H1 (cell line): ENCODE data around the gene CAMKK1. TPM values are rescaled to one million over a fixed set of nuclear protein-coding genes. Genes with fewer than 3 reads are reported as not detected.

Source experiments
- CTCF ChIA-PET: fragments of 300-600 bp; sonication (Branson Sonifier 250); formaldehyde crosslinking; loops from one replicate; lab custom pipeline; 2021; ENCODE audit not compliant: partially characterized antibody; lab: Charles Lee
- POLR2A ChIA-PET: fragments of 300-600 bp; sonication (Branson Sonifier 250); formaldehyde crosslinking; loops from one replicate; lab custom pipeline; 2021; ENCODE audit warnings: inconsistent platforms; ENCODE audit not compliant: partially characterized antibody; lab: Charles Lee
- DNase-seq, 2 experiments: peaks; one replicate each; pipeline versions ENCODE4 v3.0.0 to v3.0.0-alpha.2; 2010 to 2022; ENCODE audit warnings: low spot score in 2 of 2, low read depth in 1 of 2, mixed read lengths in 1 of 2
- FAIRE-seq: peaks from 2 replicates; lab custom pipeline; 2011; peaks lifted over from hg19 to GRCh38; lab: Jason Lieb, UNC
- H2AFZ ChIP-seq: 2 replicates; pipeline ENCODE4 v1.8.1; 2012; ENCODE audit warnings: low read length, inconsistent platforms
- H2AK5ac ChIP-seq: 2 replicates; pipeline ENCODE4 v1.6.1; 2013; ENCODE audit warnings: low read depth, low read length
- H2BK120ac ChIP-seq: replicated peaks from 2 replicates; pipeline ENCODE3; 2013; ENCODE audit warnings: low read depth, low read length, inconsistent platforms
- H2BK12ac ChIP-seq: 2 replicates; pipeline ENCODE4 v1.6.1; 2013; ENCODE audit warnings: low read depth, low read length
- H2BK15ac ChIP-seq: 2 replicates; pipeline ENCODE4 v1.6.1; 2013; ENCODE audit warnings: low read length
- H2BK20ac ChIP-seq: 2 replicates; pipeline ENCODE4 v1.6.1; 2013; ENCODE audit warnings: low read length
- H2BK5ac ChIP-seq: 2 replicates; pipeline ENCODE4 v1.6.1; 2013; ENCODE audit warnings: low read depth, low read length
- H3K14ac ChIP-seq: 2 replicates; pipeline ENCODE4 v1.6.1; 2013; ENCODE audit warnings: inconsistent platforms; ENCODE audit not compliant: insufficient read length
- H3K18ac ChIP-seq: 2 replicates; pipeline ENCODE4 v1.6.1; 2013; ENCODE audit warnings: low read length; ENCODE audit errors: extremely low read depth
- H3K23ac ChIP-seq: 2 replicates; pipeline ENCODE4 v1.6.1; 2013; ENCODE audit warnings: inconsistent platforms; ENCODE audit not compliant: insufficient read length
- H3K23me2 ChIP-seq: 2 replicates; pipeline ENCODE4 v1.6.1; 2013; ENCODE audit warnings: low read depth, low read length
- H3K27ac ChIP-seq: 2 replicates; pipeline ENCODE4 v1.6.1; 2011; ENCODE audit warnings: low read depth, low read length, inconsistent platforms
- H3K27me3 ChIP-seq, 4 experiments: replicated peaks in 1 of 4; 1 replicate in 1 of 4; 2 replicates in 3 of 4; pipeline versions ENCODE4 v1.6.1 to v1.8.1; 2011 to 2013; ENCODE audit warnings: low read length in 3 of 4, mild to moderate bottlenecking in 3 of 4, inconsistent platforms in 2 of 4, mixed read lengths in 2 of 4, moderate library complexity in 1 of 4; ENCODE audit not compliant: control insufficient read depth in 3 of 4, insufficient read depth in 3 of 4; ENCODE audit errors: extremely low read depth in 1 of 4
- H3K36me3 ChIP-seq, 4 experiments: 2 replicates each; pipeline versions ENCODE4 v1.6.1 to v1.8.1; 2011 to 2013; ENCODE audit warnings: mild to moderate bottlenecking in 4 of 4, low read length in 3 of 4, moderate library complexity in 2 of 4, control low read depth in 1 of 4, inconsistent platforms in 1 of 4; ENCODE audit not compliant: insufficient read depth in 4 of 4, control insufficient read depth in 2 of 4
- H3K4ac ChIP-seq: replicated peaks from 2 replicates; pipeline ENCODE3; 2013; ENCODE audit warnings: low read length, low read depth, mixed read lengths, inconsistent platforms; ENCODE audit not compliant: insufficient read length
- H3K4me1 ChIP-seq, 4 experiments: replicated peaks in 1 of 4; 1 replicate in 1 of 4; 2 replicates in 3 of 4; pipeline versions ENCODE4 v1.6.1 to v1.8.1; 2011 to 2013; ENCODE audit warnings: low read length in 3 of 4, inconsistent platforms in 2 of 4, mixed read lengths in 1 of 4; ENCODE audit not compliant: insufficient read depth in 4 of 4, control insufficient read depth in 3 of 4
- H3K4me2 ChIP-seq, 2 experiments: 2 replicates each; pipeline versions ENCODE4 v1.6.1 to v1.8.1; 2011 to 2013; ENCODE audit warnings: low read depth in 2 of 2, low read length in 2 of 2, control low read depth in 1 of 2, inconsistent platforms in 1 of 2, mild to moderate bottlenecking in 1 of 2; ENCODE audit not compliant: insufficient read depth in 1 of 2
- H3K4me3 ChIP-seq, 4 experiments: fragments of 200-600, 300-600 bp in 1 of 4; sonication (generic), shearing (Covaris generic), sonication (Bioruptor Twin) in 1 of 4; 2 replicates each; pipeline versions ENCODE4 v1.5.1 to v1.8.1; 2011 to 2016; ENCODE audit warnings: low read length in 4 of 4, low read depth in 3 of 4, control low read depth in 2 of 4, inconsistent platforms in 2 of 4, mild to moderate bottlenecking in 2 of 4, mixed read lengths in 1 of 4, moderate library complexity in 1 of 4; ENCODE audit not compliant: insufficient read depth in 2 of 4; ENCODE audit errors: extremely low read depth in 1 of 4
- H3K56ac ChIP-seq: replicated peaks from 2 replicates; pipeline ENCODE3; 2013; ENCODE audit warnings: low read depth, mild to moderate bottlenecking, mixed read lengths, low read length, inconsistent platforms; ENCODE audit not compliant: insufficient read length
- H3K79me1 ChIP-seq: 2 replicates; pipeline ENCODE4 v1.6.1; 2013; ENCODE audit warnings: low read depth, low read length, control low read depth
- H3K79me2 ChIP-seq, 2 experiments: 2 replicates each; pipeline versions ENCODE4 v1.6.1 to v1.8.1; 2012 to 2013; ENCODE audit warnings: low read length in 2 of 2, mild to moderate bottlenecking in 2 of 2, inconsistent platforms in 1 of 2; ENCODE audit not compliant: insufficient read depth in 2 of 2, control insufficient read depth in 1 of 2
- H3K9ac ChIP-seq, 4 experiments: replicated peaks in 1 of 4; 1 replicate in 1 of 4; 2 replicates in 3 of 4; pipeline versions ENCODE4 v1.6.1 to v1.8.1; 2011 to 2013; ENCODE audit warnings: low read depth in 3 of 4, low read length in 3 of 4, control low read depth in 2 of 4, mild to moderate bottlenecking in 2 of 4, moderate library complexity in 2 of 4, inconsistent platforms in 1 of 4; ENCODE audit errors: extremely low read depth in 1 of 4
- H3K9me3 ChIP-seq, 2 experiments: 2 replicates each; pipeline versions ENCODE4 v1.6.1 to v1.8.1; 2012 to 2013; ENCODE audit warnings: mild to moderate bottlenecking in 2 of 2, moderate library complexity in 2 of 2, control low read depth in 1 of 2, inconsistent platforms in 1 of 2, low read depth in 1 of 2, low read length in 1 of 2, mixed read lengths in 1 of 2; ENCODE audit not compliant: insufficient read depth in 2 of 2
- H4K20me1 ChIP-seq, 2 experiments: replicated peaks in 1 of 2; 2 replicates each; pipeline versions ENCODE3 to v1.8.1; 2011 to 2013; ENCODE audit warnings: inconsistent platforms in 2 of 2, low read length in 2 of 2, mild to moderate bottlenecking in 1 of 2; ENCODE audit not compliant: insufficient read depth in 2 of 2, control insufficient read depth in 1 of 2
- H4K5ac ChIP-seq: 2 replicates; pipeline ENCODE4 v1.6.1; 2013; ENCODE audit warnings: low read length, low read depth, mixed read lengths, inconsistent platforms; ENCODE audit not compliant: insufficient read length
- H4K8ac ChIP-seq: 2 replicates; pipeline ENCODE4 v1.8.0; 2013; ENCODE audit warnings: mild to moderate bottlenecking, moderate library complexity, low read length, inconsistent platforms; ENCODE audit not compliant: insufficient read depth; ENCODE audit errors: extremely low read depth
- H4K91ac ChIP-seq: replicated peaks from 2 replicates; pipeline ENCODE3; 2013; ENCODE audit warnings: low read length, mixed read lengths, inconsistent platforms; ENCODE audit not compliant: insufficient read length
- CTBP2 ChIP-seq: IDR thresholded peaks from 2 replicates; pipeline ENCODE4 v1.7.0; 2011; ENCODE audit warnings: borderline replicate concordance, mild to moderate bottlenecking, moderate library complexity, mixed read lengths, low read length; ENCODE audit not compliant: insufficient read depth, insufficient read length
- KDM4A ChIP-seq: IDR thresholded peaks from one replicate; pipeline ENCODE4 v1.7.1; 2012; ENCODE audit warnings: low read depth, mild to moderate bottlenecking, moderate library complexity, low read length, inconsistent platforms; ENCODE audit not compliant: severe bottlenecking
- POLR2AphosphoS5 ChIP-seq: IDR thresholded peaks from 2 replicates; pipeline ENCODE4 v1.6.1; 2011; ENCODE audit warnings: low read depth, low read length
- RAD21 ChIP-seq, 2 experiments: IDR thresholded peaks in 1 of 2; conservative IDR thresholded peaks in 1 of 2; 2 replicates each; pipeline ENCODE4 v1.6.1; 2011; ENCODE audit warnings: low read depth in 2 of 2, low read length in 2 of 2, improper control_type of control experiment in 1 of 2, inconsistent platforms in 1 of 2, mild to moderate bottlenecking in 1 of 2, moderate library complexity in 1 of 2
- SIN3A ChIP-seq, 2 experiments: IDR thresholded peaks in 1 of 2; conservative IDR thresholded peaks in 1 of 2; 2 replicates each; pipeline ENCODE4 v1.6.1; 2011 to 2012; ENCODE audit warnings: low read length in 2 of 2, improper control_type of control experiment in 1 of 2, low read depth in 1 of 2, mild to moderate bottlenecking in 1 of 2
- YY1 ChIP-seq: IDR thresholded peaks from 2 replicates; pipeline ENCODE4 v1.6.1; 2011; ENCODE audit warnings: low read depth, mild to moderate bottlenecking, low read length
- WGBS, 2 experiments: shearing (Covaris generic) in 1 of 2; methylation state at CpG; one replicate each; pipeline versions ENCODE4 v1.1.6 to v1.1.7; 2013 to 2015; ENCODE audit warnings: low lambda C conversion rate in 2 of 2, mixed read lengths in 2 of 2, inconsistent platforms in 1 of 2, low coverage in 1 of 2, missing lambda C conversion rate in 1 of 2; ENCODE audit not compliant: insufficient replicate concordance in 2 of 2, insufficient coverage in 1 of 2, insufficient read length in 1 of 2; ENCODE audit errors: extremely low coverage in 1 of 2, missing lambda C conversion rate in 1 of 2; 5-methylcytosine and 5-hydroxymethylcytosine counted together
- polyA plus RNA-seq, 7 experiments: library from polyadenylated mRNA; depleted of rRNA in 3 of 7; stranded (reverse) in 5 of 7; unstranded in 2 of 7; fragments of >200 nt in 5 of 7; fragments of 200-250 nt in 2 of 7; gene quantifications; 1 replicate in 5 of 7; 2 replicates in 1 of 7; 4 replicates in 1 of 7; pipeline versions ENCODE4 v1.2.1 to v1.2.3, GENCODE V29; 2011 to 2013; ENCODE audit warnings: missing spikeins in 2 of 7, mixed read lengths in 2 of 7
- total RNA-seq: library from RNA; stranded (reverse); fragmentation: NEBNext Ultra II Directional; extraction: Animal tissue kit (Norgen Biotek cat#: 25700); gene quantifications from 2 replicates; pipeline ENCODE4 v1.2.1, GENCODE V29; 2021
- TF ChIP-seq, protein P1 (sequence below): IDR thresholded peaks from 2 replicates; pipeline ENCODE4 v1.6.1; 2011; ENCODE audit warnings: low read depth, mild to moderate bottlenecking, low read length; ENCODE audit not compliant: insufficient read depth
- TF ChIP-seq, protein P2 (sequence below): IDR thresholded peaks from 2 replicates; pipeline ENCODE4 v1.6.1; 2011; ENCODE audit warnings: low read length, improper control_type of control experiment

CAMKK1 gene
- total and polyA plus RNA-seq, 2 of the 8 experiments (the other 6 are each of a cell fraction or from before 2014, with no cell fraction given): 7.1 to 7.6 TPM

- ChIA-PET CTCF (interaction anchor here (0.6 to 13.2 kb wide), 24 partner anchors 9 to 227 kb away, joined by 3 to 131 read pairs (median 4); partner anchors contain the start of gene NCBP3), POLR2A (interaction anchor here (0.9 to 1.2 kb wide), 5 partner anchors 9 to 67 kb away, joined by 3 to 4 read pairs (median 3); no protein-coding TSS in a partner anchor)
- H3K27ac ChIP-seq: no peak overlapping the region
- H3K27me3 ChIP-seq: no peaks in the 10 kb centered on the region
- H3K79me1 ChIP-seq: no peaks in the 10 kb centered on the region
- FAIRE-seq (no peak), DNase-seq (no peak)
- peak overlapping the region; percentile 61 for H4K91ac ChIP-seq
- no peak overlapping the region for H4K5ac ChIP-seq
- 91% methylated on average over 10 of the region's 11 CpGs; no CpG with 5 or more reads in 1 of the 2 experiments for WGBS, 2 experiments
- 0 out of 8 replicates have a peak, but pooled peaks cover 0 to 2% (median 0%) of the 10 kb centered on the region in 4 experiments for H3K36me3 ChIP-seq
- no peak overlapping the region for H3K56ac ChIP-seq
- H3K9me3 ChIP-seq: no peaks in the 10 kb centered on the region
- no peak overlapping the region for H3K4me3 ChIP-seq
- H3K23me2 ChIP-seq: peaks cover 5% of the 10 kb centered on the region; the same call in 1 of the 2 replicates
- H3K4me1 ChIP-seq: peaks cover 0 to 31% (median 25%) of the 10 kb centered on the region in 4 experiments; a peak in 6 of 7 replicates
- H3K9ac ChIP-seq: no peak overlapping the region
- peak overlapping the region in 1 of 2 experiments; percentile 11; a peak in 1 of 4 replicates for H3K4me2 ChIP-seq
- peak overlapping the region; percentile 77 for H2BK120ac ChIP-seq
- H3K18ac ChIP-seq: peak overlapping the region; percentile 87
- H2BK5ac ChIP-seq: peak overlapping the region; percentile 92
- no peak overlapping the region for H3K14ac ChIP-seq
- H2AK5ac ChIP-seq: no peak overlapping the region; the same call in 1 of the 2 replicates
- H3K23ac ChIP-seq: no peak overlapping the region
- peak overlapping the region; percentile 97; the same call in 1 of the 2 replicates for H2BK12ac ChIP-seq
- no peaks in the 10 kb centered on the region for H3K79me2 ChIP-seq
- H3K4ac ChIP-seq: peak overlapping the region; percentile 57
- H2BK20ac ChIP-seq: peak overlapping the region; percentile 77; the same call in 1 of the 2 replicates
- H2BK15ac ChIP-seq: peak overlapping the region; percentile 97; the same call in 1 of the 2 replicates
- H4K8ac ChIP-seq: peak overlapping the region; percentile 66; the same call in 1 of the 2 replicates
- peak overlapping the region; percentile 49 for H2AFZ ChIP-seq
- no peaks in the 10 kb centered on the region for H4K20me1 ChIP-seq
- TF ChIP-seq, protein P1, sequence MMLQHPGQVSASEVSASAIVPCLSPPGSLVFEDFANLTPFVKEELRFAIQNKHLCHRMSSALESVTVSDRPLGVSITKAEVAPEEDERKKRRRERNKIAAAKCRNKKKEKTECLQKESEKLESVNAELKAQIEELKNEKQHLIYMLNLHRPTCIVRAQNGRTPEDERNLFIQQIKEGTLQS: no peak
- 0 out of 4 replicates have a peak, but pooled peaks of 1 of the 2 experiments have one; percentile 31 for TF ChIP-seq SIN3A (conservative IDR thresholded peaks at IDR 0.05 in 1 of 2, IDR thresholded peaks at IDR 0.05 in 1 of 2; ENCODE audit: low read depth in 1 of 2, low read length in 2 of 2)
- no peak for TF ChIP-seq KDM4A
- no peak for TF ChIP-seq CTBP2
- TF ChIP-seq RAD21 (IDR thresholded peaks at IDR 0.05 in 1 of 2, conservative IDR thresholded peaks at IDR 0.05 in 1 of 2; ENCODE audit: low read depth in 2 of 2, low read length in 2 of 2): peak; percentile 88 to 92
- no peak for TF ChIP-seq POLR2AphosphoS5
- TF ChIP-seq, protein P2, sequence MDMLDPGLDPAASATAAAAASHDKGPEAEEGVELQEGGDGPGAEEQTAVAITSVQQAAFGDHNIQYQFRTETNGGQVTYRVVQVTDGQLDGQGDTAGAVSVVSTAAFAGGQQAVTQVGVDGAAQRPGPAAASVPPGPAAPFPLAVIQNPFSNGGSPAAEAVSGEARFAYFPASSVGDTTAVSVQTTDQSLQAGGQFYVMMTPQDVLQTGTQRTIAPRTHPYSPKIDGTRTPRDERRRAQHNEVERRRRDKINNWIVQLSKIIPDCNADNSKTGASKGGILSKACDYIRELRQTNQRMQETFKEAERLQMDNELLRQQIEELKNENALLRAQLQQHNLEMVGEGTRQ: peak; percentile 57; the same call in 1 of the 2 replicates
- no peak for TF ChIP-seq YY1
Measured at GRCh38 chr17:3907483-3908216, 14.8 kb upstream of the CAMKK1 start.
